Colon (tissue), 2 donors: ENCODE results near the gene CFAP70.
"Not testable (repeated sequence)": the region's sequence is repeated elsewhere in the genome, so short reads cannot be mapped to it uniquely, and the experiment has no call there.

Experiments used
- FAIRE-seq: peaks from 2 replicates; lab custom pipeline; 2012; peaks lifted over from hg19 to GRCh38; lab: Jason Lieb, UNC
- donor health status: control.
- donor health status: control.

CFAP70 gene

GRCh38 chr10:73339436-73339835 lies 19.2 kb downstream of the CFAP70 start:
- no peak for FAIRE-seq

- no peak for FAIRE-seq
Measured at GRCh38 chr10:73338801-73339368, 19.8 kb downstream of the CFAP70 start.

- no peak for FAIRE-seq
Measured at GRCh38 chr10:73333202-73333601, 25.5 kb downstream of the CFAP70 start.

GRCh38 chr10:73332379-73332778 lies 26.3 kb downstream of the CFAP70 start:
- no peak for FAIRE-seq

GRCh38 chr10:73328523-73328922 lies 30.1 kb downstream of the CFAP70 start:
- not testable (repeated sequence) for FAIRE-seq

GRCh38 chr10:73325290-73325689 lies 33.4 kb downstream of the CFAP70 start:
- not testable (repeated sequence) for FAIRE-seq

- FAIRE-seq: not testable (repeated sequence)
Measured at GRCh38 chr10:73323582-73323981, 35.1 kb downstream of the CFAP70 start.

- FAIRE-seq: no peak
Measured at GRCh38 chr10:73310475-73310874, 48.2 kb downstream of the CFAP70 start.

GRCh38 chr10:73307203-73307800 lies 51.4 kb downstream of the CFAP70 start:
- no peak for FAIRE-seq

GRCh38 chr10:73306171-73306708 lies 52.4 kb downstream of the CFAP70 start:
- FAIRE-seq: no peak

GRCh38 chr10:73296946-73297345 lies 61.7 kb downstream of the CFAP70 start:
- FAIRE-seq: no peak

- FAIRE-seq: no peak
Measured at GRCh38 chr10:73293461-73293860, 65.2 kb downstream of the CFAP70 start.

GRCh38 chr10:73289958-73290357 lies 68.7 kb downstream of the CFAP70 start:
- no peak for FAIRE-seq

- no peak for FAIRE-seq
Measured at GRCh38 chr10:73287441-73287840, 71.2 kb downstream of the CFAP70 start.

GRCh38 chr10:73281097-73281496 lies 77.6 kb downstream of the CFAP70 start:
- no peak for FAIRE-seq

- FAIRE-seq: no peak
Measured at GRCh38 chr10:73264423-73264822, 94.2 kb downstream of the CFAP70 start.

GRCh38 chr10:73263693-73264347 lies 94.8 kb downstream of the CFAP70 start:
- FAIRE-seq: no peak

GRCh38 chr10:73262880-73263555 lies 95.6 kb downstream of the CFAP70 start:
- no peak for FAIRE-seq

GRCh38 chr10:73262105-73262730 lies 96.4 kb downstream of the CFAP70 start:
- FAIRE-seq: no peak

GRCh38 chr10:73261362-73261995 lies 97.2 kb downstream of the CFAP70 start:
- FAIRE-seq: no peak

- not testable (repeated sequence) for FAIRE-seq
Measured at GRCh38 chr10:73258612-73259011, 100.1 kb downstream of the CFAP70 start.

GRCh38 chr10:73253225-73253555 lies 105.5 kb downstream of the CFAP70 start:
- FAIRE-seq: no peak
